Measurements from ENCODE around the gene ALOXE3. TPM values are rescaled to one million over a fixed set of nuclear protein-coding genes. Genes with fewer than 3 reads are reported as not detected.

Gene ALOXE3
- total RNA-seq, 1 donor from 2014 or later, result not detected

- H3K4me3 Mint-ChIP-seq (ENCODE audit: low read depth), result peak overlapping the region; percentile 87
- H3K27me3 Mint-ChIP-seq, result peaks cover 69% of the 10 kb centered on the region
- DNase-seq (ENCODE audit: low spot score, unreplicated experiment), result peak; percentile 85
- peaks cover 1% of the 10 kb centered on the region for H3K36me3 Mint-ChIP-seq (ENCODE audit: insufficient read depth)
- peaks cover 24% of the 10 kb centered on the region for H3K4me1 Mint-ChIP-seq (ENCODE audit: low read depth)
- H3K27ac Mint-ChIP-seq, result peak overlapping the region; percentile 99
- peak; percentile 86 for TF ChIP-seq CTCF (IDR thresholded peaks at IDR 0.05; ENCODE audit: unreplicated experiment)
- no peaks in the 10 kb centered on the region for H3K9me3 Mint-ChIP-seq (ENCODE audit: low read depth)
These were observed 661 bp upstream of the ALOXE3 start for GRCh38 chr17:8118769-8119580.

- DNase-seq (ENCODE audit: low spot score, unreplicated experiment), result no peak
- no peak for TF ChIP-seq CTCF (IDR thresholded peaks at IDR 0.05; ENCODE audit: unreplicated experiment)
- peaks cover 13% of the 10 kb centered on the region for H3K4me1 Mint-ChIP-seq (ENCODE audit: low read depth)
- peaks cover 1% of the 10 kb centered on the region for H3K36me3 Mint-ChIP-seq (ENCODE audit: insufficient read depth)
- H3K4me3 Mint-ChIP-seq (ENCODE audit: low read depth), result peak overlapping the region; percentile 87
- no peaks in the 10 kb centered on the region for H3K9me3 Mint-ChIP-seq (ENCODE audit: low read depth)
- H3K27ac Mint-ChIP-seq, result no peak overlapping the region
- H3K27me3 Mint-ChIP-seq, result peaks cover 66% of the 10 kb centered on the region
These were observed 841 bp downstream of the ALOXE3 start for GRCh38 chr17:8117367-8117979.

GRCh38 chr17:8116776-8117175 is 1.5 kb downstream of the ALOXE3 start:
- no peaks in the 10 kb centered on the region for H3K9me3 Mint-ChIP-seq (ENCODE audit: low read depth)
- peaks cover 70% of the 10 kb centered on the region for H3K27me3 Mint-ChIP-seq
- TF ChIP-seq CTCF (IDR thresholded peaks at IDR 0.05; ENCODE audit: unreplicated experiment), result no peak
- peaks cover 1% of the 10 kb centered on the region for H3K36me3 Mint-ChIP-seq (ENCODE audit: insufficient read depth)
- H3K27ac Mint-ChIP-seq, result no peak overlapping the region
- H3K4me1 Mint-ChIP-seq (ENCODE audit: low read depth), result peaks cover 12% of the 10 kb centered on the region
- H3K4me3 Mint-ChIP-seq (ENCODE audit: low read depth), result no peak overlapping the region
- DNase-seq (ENCODE audit: low spot score, unreplicated experiment), result no peak

GRCh38 chr17:8110907-8111306 is 7.4 kb downstream of the ALOXE3 start:
- Mint-ChIP-seq H3K27me3 (peaks cover 75% of the 10 kb centered on the region), H3K36me3 (ENCODE audit: insufficient read depth) (no peaks in the 10 kb centered on the region), H3K4me1 (ENCODE audit: low read depth) (no peaks in the 10 kb centered on the region), H3K4me3 (ENCODE audit: low read depth) (peak overlapping the region; percentile 37), H3K9me3 (ENCODE audit: low read depth) (no peaks in the 10 kb centered on the region), H3K27ac (no peak overlapping the region)
- no peak for DNase-seq (ENCODE audit: low spot score, unreplicated experiment)
- TF ChIP-seq CTCF (IDR thresholded peaks at IDR 0.05; ENCODE audit: unreplicated experiment), result no peak

GRCh38 chr17:8110456-8110804 is 7.9 kb downstream of the ALOXE3 start:
- Mint-ChIP-seq H3K9me3 (ENCODE audit: low read depth) (no peaks in the 10 kb centered on the region), H3K27ac (no peak overlapping the region), H3K4me3 (ENCODE audit: low read depth) (peak overlapping the region; percentile 37), H3K27me3 (peaks cover 73% of the 10 kb centered on the region), H3K36me3 (ENCODE audit: insufficient read depth) (no peaks in the 10 kb centered on the region), H3K4me1 (ENCODE audit: low read depth) (no peaks in the 10 kb centered on the region)
- DNase-seq (ENCODE audit: low spot score, unreplicated experiment), result no peak
- TF ChIP-seq CTCF (IDR thresholded peaks at IDR 0.05; ENCODE audit: unreplicated experiment), result no peak

All from progenitor cell of endocrine pancreas (in vitro differentiated cells).